Activated T-helper 1 cell treated with anti-CD3 and anti-CD28 coated beads, Interleukin-12 subunit alpha, Interleukin-12 subunit beta, Interleukin-2, Interleukin-4 antibody, amounts not matched to agents 30 ng/mL and 10 ng/mL and 1 ng/mL, durations not matched to agents 14 hours and 24 hours and 36 hours (primary cell): ENCODE measurements around the gene IL1RAPL2. TPM values are rescaled to one million over a fixed set of nuclear protein-coding genes. Genes with fewer than 3 reads are reported as not detected.
"Not testable (repeated sequence)": the region's sequence is repeated elsewhere in the genome, so short reads cannot be mapped to it uniquely, and the experiment has no call there.

Experiments
- DNase-seq: peaks from one replicate; pipeline ENCODE4 v3.0.0; 2021; ENCODE audit warnings: low spot score
- H3K27ac Mint-ChIP-seq: one replicate; pipeline ENCODE4 v1.8.0; 2021; ENCODE audit warnings: mild to moderate bottlenecking, mixed read lengths
- H3K27me3 Mint-ChIP-seq: one replicate; pipeline ENCODE4 v1.8.0; 2022; ENCODE audit warnings: mild to moderate bottlenecking, moderate library complexity, mixed read lengths; ENCODE audit not compliant: insufficient read depth
- H3K36me3 Mint-ChIP-seq: one replicate; pipeline ENCODE4 v1.8.0; 2021; ENCODE audit warnings: low read depth, mixed read lengths
- H3K4me1 Mint-ChIP-seq: one replicate; pipeline ENCODE4 v1.8.0; 2021; ENCODE audit warnings: low read depth, mixed read lengths
- H3K4me3 Mint-ChIP-seq: one replicate; pipeline ENCODE4 v1.8.0; 2021; ENCODE audit warnings: mild to moderate bottlenecking, moderate library complexity, mixed read lengths
- H3K9me3 Mint-ChIP-seq: one replicate; pipeline ENCODE4 v1.8.0; 2021; ENCODE audit warnings: mixed read lengths
- intact Hi-C: fragments of 100-400 bp; cut with micrococcal nuclease; formaldehyde crosslinking; loops from one replicate; pipeline ENCODE4 v1.15.1; 2024
- total RNA-seq: library from RNA; stranded (reverse); gene quantifications from 2 replicates; pipeline ENCODE4 v1.2.3, GENCODE V29; 2022

The IL1RAPL2 gene
- total RNA-seq, 1 donor from 2014 or later: not detected

GRCh38 chrX:105189093-105189492 is 623.1 kb downstream of the IL1RAPL2 start:
- no peaks in the 10 kb centered on the region for H3K27me3 Mint-ChIP-seq
- H3K4me3 Mint-ChIP-seq: no peak overlapping the region
- H3K9me3 Mint-ChIP-seq: no peaks in the 10 kb centered on the region
- intact Hi-C loops: no loop called here
- no peak overlapping the region for H3K27ac Mint-ChIP-seq
- DNase-seq: no peak
- no peaks in the 10 kb centered on the region for H3K36me3 Mint-ChIP-seq
- no peaks in the 10 kb centered on the region for H3K4me1 Mint-ChIP-seq

- intact Hi-C loops: no loop called here
- H3K36me3 Mint-ChIP-seq: no peaks in the 10 kb centered on the region
- H3K27me3 Mint-ChIP-seq: no peaks in the 10 kb centered on the region
These were observed 624.4 kb downstream of the IL1RAPL2 start for GRCh38 chrX:105190252-105190853.

DNA sequence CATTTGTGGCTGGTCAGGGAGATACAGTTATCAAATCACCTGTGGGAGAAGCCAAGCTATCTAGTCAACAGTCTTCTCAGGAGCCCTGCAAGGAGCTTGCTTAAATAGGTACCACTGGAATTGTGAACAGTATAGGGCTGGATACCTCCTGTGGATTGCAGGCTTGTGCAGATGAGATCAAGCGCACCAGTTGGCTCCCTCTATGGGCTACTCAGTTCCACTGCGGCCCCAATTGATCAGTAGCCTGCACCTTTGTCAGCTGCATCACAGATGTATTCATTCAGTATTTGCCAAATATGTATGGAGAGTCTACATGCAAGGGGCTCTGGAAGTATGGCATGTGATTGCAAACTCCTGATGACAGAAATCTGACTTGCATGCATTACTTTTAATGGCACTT is 625.9 kb downstream of the IL1RAPL2 start:
- Mint-ChIP-seq H3K27me3 (no peaks in the 10 kb centered on the region), H3K4me1 (no peaks in the 10 kb centered on the region), H3K36me3 (no peaks in the 10 kb centered on the region), H3K27ac (no peak overlapping the region), H3K9me3 (no peaks in the 10 kb centered on the region), H3K4me3 (no peak overlapping the region)
- intact Hi-C loops: no loop called here
- DNase-seq: no peak

More at GRCh38 chrX:105190252-105190853, 624.4 kb downstream of the IL1RAPL2 start:
- Mint-ChIP-seq H3K9me3 (no peaks in the 10 kb centered on the region), H3K27ac (no peak overlapping the region), H3K4me3 (no peak overlapping the region), H3K4me1 (no peaks in the 10 kb centered on the region)
- DNase-seq: no peak

DNA sequence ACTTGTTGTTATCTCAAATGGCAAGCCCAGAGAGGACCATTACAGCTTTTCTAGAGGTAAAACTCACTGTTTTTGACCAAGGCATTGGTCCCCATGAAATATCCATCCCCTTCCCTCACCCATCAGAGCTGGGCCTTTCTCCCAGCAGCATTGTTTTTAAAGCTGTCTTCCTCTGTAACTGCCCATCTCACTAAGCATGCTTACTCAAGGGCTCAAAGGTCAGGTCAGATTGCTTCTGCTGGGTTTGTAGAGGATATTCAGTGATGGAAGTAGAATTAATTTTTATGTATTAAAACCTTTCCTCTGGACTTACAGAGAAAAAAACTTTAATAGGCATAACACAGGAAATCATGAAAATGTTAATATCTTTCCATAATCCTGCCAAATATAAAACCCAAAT is 643.4 kb downstream of the IL1RAPL2 start:
- no peak overlapping the region for H3K27ac Mint-ChIP-seq
- no peaks in the 10 kb centered on the region for H3K36me3 Mint-ChIP-seq
- no peak overlapping the region for H3K4me3 Mint-ChIP-seq
- H3K9me3 Mint-ChIP-seq: no peaks in the 10 kb centered on the region
- H3K27me3 Mint-ChIP-seq: no peaks in the 10 kb centered on the region
- intact Hi-C loops: no loop called here
- DNase-seq: no peak
- no peaks in the 10 kb centered on the region for H3K4me1 Mint-ChIP-seq

GRCh38 chrX:105210258-105210657 is 644.3 kb downstream of the IL1RAPL2 start:
- H3K9me3 Mint-ChIP-seq: no peaks in the 10 kb centered on the region
- peaks cover 1% of the 10 kb centered on the region for H3K36me3 Mint-ChIP-seq
- no peak overlapping the region for H3K27ac Mint-ChIP-seq
- no peaks in the 10 kb centered on the region for H3K4me1 Mint-ChIP-seq
- no peak for DNase-seq
- intact Hi-C loops: no loop called here
- H3K4me3 Mint-ChIP-seq: no peak overlapping the region
- H3K27me3 Mint-ChIP-seq: no peaks in the 10 kb centered on the region

DNA sequence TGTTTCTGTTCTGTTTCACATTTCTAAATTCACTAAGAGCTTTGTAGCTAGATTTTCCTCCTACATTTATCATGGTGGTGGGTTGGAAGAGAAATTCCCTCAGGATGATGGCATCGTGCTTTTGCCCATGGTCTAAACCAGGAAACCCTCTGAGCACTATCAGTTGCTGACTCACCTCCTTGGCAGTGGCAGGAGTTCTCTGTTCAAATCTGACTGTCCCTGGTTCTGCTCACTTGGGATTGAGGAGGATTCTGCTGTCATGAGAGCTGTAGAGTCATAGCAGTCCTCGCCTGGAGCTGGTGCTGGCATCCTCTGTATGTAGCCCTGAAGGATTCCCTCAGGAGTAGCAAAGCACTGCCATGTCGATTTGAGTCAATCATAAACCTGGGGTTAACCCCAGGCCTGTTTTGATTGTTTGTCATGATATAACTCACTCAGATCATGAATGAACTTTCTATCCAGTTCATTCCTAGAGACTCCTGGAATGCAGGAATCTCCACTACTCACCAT is 645.1 kb downstream of the IL1RAPL2 start:
- intact Hi-C loops: no loop called here
- no peaks in the 10 kb centered on the region for H3K27me3 Mint-ChIP-seq
- H3K27ac Mint-ChIP-seq: no peak overlapping the region
- no peak overlapping the region for H3K4me3 Mint-ChIP-seq
- DNase-seq: no peak
- no peaks in the 10 kb centered on the region for H3K9me3 Mint-ChIP-seq
- H3K36me3 Mint-ChIP-seq: peaks cover 1% of the 10 kb centered on the region
- no peaks in the 10 kb centered on the region for H3K4me1 Mint-ChIP-seq

- H3K9me3 Mint-ChIP-seq: no peaks in the 10 kb centered on the region
These were observed 653.7 kb downstream of the IL1RAPL2 start for GRCh38 chrX:105219454-105220401.

GRCh38 chrX:105220636-105221035 is 654.6 kb downstream of the IL1RAPL2 start, which contains the start of gene TEX13A:
Gene TEX13A, minus strand, starts transcription at chrX:105220694. Its CDS starts 297 bp downstream, at chrX:105220397.
- no peaks in the 10 kb centered on the region for H3K4me1 Mint-ChIP-seq
- no peaks in the 10 kb centered on the region for H3K27me3 Mint-ChIP-seq
- no peak for DNase-seq
- H3K9me3 Mint-ChIP-seq: no peaks in the 10 kb centered on the region
- intact Hi-C loops: no loop called here
- no peaks in the 10 kb centered on the region for H3K36me3 Mint-ChIP-seq
- H3K27ac Mint-ChIP-seq: no peak within 1 kb of the TSS
- H3K4me3 Mint-ChIP-seq: no peak within 1 kb of the TSS

More at GRCh38 chrX:105219454-105220401, 653.7 kb downstream of the IL1RAPL2 start:
- H3K4me1 Mint-ChIP-seq: no peaks in the 10 kb centered on the region
- H3K4me3 Mint-ChIP-seq: no peak overlapping the region
- H3K27ac Mint-ChIP-seq: no peak overlapping the region
- H3K27me3 Mint-ChIP-seq: no peaks in the 10 kb centered on the region
- DNase-seq: no peak
- peaks cover 1% of the 10 kb centered on the region for H3K36me3 Mint-ChIP-seq
- intact Hi-C loops: no loop called here

- Mint-ChIP-seq H3K27me3 (no peaks in the 10 kb centered on the region), H3K27ac (no peak overlapping the region), H3K4me3 (no peak overlapping the region), H3K36me3 (no peaks in the 10 kb centered on the region), H3K4me1 (no peaks in the 10 kb centered on the region), H3K9me3 (no peaks in the 10 kb centered on the region)
- intact Hi-C loops: no loop called here
- no peak for DNase-seq
These were observed 655.4 kb downstream of the IL1RAPL2 start for GRCh38 chrX:105221374-105221773.

GRCh38 chrX:105226499-105226898 is 660.5 kb downstream of the IL1RAPL2 start:
- no peak overlapping the region for H3K4me3 Mint-ChIP-seq
- H3K27me3 Mint-ChIP-seq: no peaks in the 10 kb centered on the region
- DNase-seq: no peak
- H3K9me3 Mint-ChIP-seq: no peaks in the 10 kb centered on the region
- no peak overlapping the region for H3K27ac Mint-ChIP-seq
- H3K4me1 Mint-ChIP-seq: no peaks in the 10 kb centered on the region
- intact Hi-C loops: no loop called here
- no peaks in the 10 kb centered on the region for H3K36me3 Mint-ChIP-seq

DNA sequence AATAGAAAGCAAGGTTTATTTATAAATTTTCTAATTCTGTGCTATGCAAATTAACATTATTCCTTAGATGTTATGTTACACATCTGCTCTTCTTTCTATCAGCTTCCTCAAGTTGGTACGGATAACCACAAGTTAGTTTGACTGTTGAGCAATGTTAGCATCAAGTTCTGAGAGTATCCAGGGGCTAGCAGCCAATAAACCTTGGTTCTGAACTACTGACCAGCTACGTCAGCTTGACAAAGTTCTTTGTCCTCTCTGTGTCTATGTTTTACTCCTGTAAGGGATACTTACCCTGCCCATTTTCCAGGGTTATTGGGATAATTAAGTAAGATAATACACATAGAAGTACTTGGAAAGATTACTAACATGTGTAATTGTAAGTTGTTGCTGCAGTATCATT is 662.6 kb downstream of the IL1RAPL2 start:
- DNase-seq: no peak
- intact Hi-C loops: no loop called here
- no peaks in the 10 kb centered on the region for H3K36me3 Mint-ChIP-seq
- no peaks in the 10 kb centered on the region for H3K27me3 Mint-ChIP-seq
- no peak overlapping the region for H3K4me3 Mint-ChIP-seq
- H3K4me1 Mint-ChIP-seq: no peaks in the 10 kb centered on the region
- no peaks in the 10 kb centered on the region for H3K9me3 Mint-ChIP-seq
- H3K27ac Mint-ChIP-seq: no peak overlapping the region

- H3K27ac Mint-ChIP-seq: no peak overlapping the region
- H3K4me1 Mint-ChIP-seq: no peaks in the 10 kb centered on the region
- H3K36me3 Mint-ChIP-seq: no peaks in the 10 kb centered on the region
- H3K9me3 Mint-ChIP-seq: no peaks in the 10 kb centered on the region
- H3K27me3 Mint-ChIP-seq: no peaks in the 10 kb centered on the region
- H3K4me3 Mint-ChIP-seq: no peak overlapping the region
- no peak for DNase-seq
- intact Hi-C loops: no loop called here
These were observed 663.1 kb downstream of the IL1RAPL2 start for GRCh38 chrX:105229146-105229545.

DNA sequence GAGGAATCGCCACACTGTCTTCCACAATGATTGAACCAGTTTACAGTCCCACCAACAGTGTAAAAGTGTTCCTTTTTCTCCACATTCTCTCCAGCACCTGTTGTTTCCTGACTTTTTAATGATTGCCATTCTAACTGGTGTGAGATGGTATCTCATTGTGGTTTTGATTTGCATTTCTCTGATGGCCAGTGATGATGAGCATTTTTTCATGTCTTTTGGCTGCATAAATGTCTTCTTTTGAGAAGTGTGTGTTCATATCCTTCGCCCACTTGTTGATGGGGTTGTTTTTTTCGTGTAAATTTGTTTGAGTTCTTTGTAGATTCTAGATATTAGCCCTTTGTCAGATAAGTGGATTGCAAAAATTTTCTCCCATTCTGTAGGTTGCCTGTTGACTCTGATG is 671.4 kb downstream of the IL1RAPL2 start:
- H3K9me3 Mint-ChIP-seq, H3K27ac Mint-ChIP-seq, H3K4me3 Mint-ChIP-seq, intact Hi-C loops, H3K4me1 Mint-ChIP-seq, DNase-seq, H3K36me3 Mint-ChIP-seq, H3K27me3 Mint-ChIP-seq: not testable (repeated sequence)
